GM23248 (cell line): ENCODE results near the gene MRPS26. TPM values are rescaled to one million over a fixed set of nuclear protein-coding genes. Genes with fewer than 3 reads are reported as not detected.

Experiments
- DNase-seq: peaks from one replicate; pipeline ENCODE4 v3.0.0-alpha.2; 2015
- H2AFZ ChIP-seq: fragments of 200-600 bp; sonication (generic); 2 replicates; pipeline ENCODE4 v1.6.1; 2016; ENCODE audit warnings: antibody characterized with exemption
- H3F3A ChIP-seq: fragments of 200-600 bp; sonication (generic); 2 replicates; pipeline ENCODE4 v1.6.1; 2016; ENCODE audit warnings: mild to moderate bottlenecking, antibody characterized with exemption, mixed run types; ENCODE audit not compliant: insufficient read depth
- H3K27ac ChIP-seq: fragments of 200-600 bp; sonication (generic); 2 replicates; pipeline ENCODE4 v1.5.1; 2016; ENCODE audit warnings: mild to moderate bottlenecking
- H3K27me3 ChIP-seq: fragments of 200-600 bp; sonication (generic); replicated peaks from 2 replicates; pipeline ENCODE4 v1.6.1; 2016; ENCODE audit warnings: mild to moderate bottlenecking; ENCODE audit not compliant: insufficient read depth
- H3K36me3 ChIP-seq: fragments of 200-600 bp; sonication (generic); 2 replicates; pipeline ENCODE4 v1.6.1; 2016; ENCODE audit warnings: low read depth, mild to moderate bottlenecking
- H3K4me1 ChIP-seq: fragments of 200-600 bp; sonication (generic); 2 replicates; pipeline ENCODE4 v1.6.1; 2016; ENCODE audit warnings: mild to moderate bottlenecking; ENCODE audit not compliant: insufficient read depth
- H3K4me2 ChIP-seq: fragments of 200-600 bp; sonication (generic); one replicate; pipeline ENCODE4 v1.6.1; 2016; ENCODE audit warnings: mild to moderate bottlenecking; ENCODE audit not compliant: unreplicated experiment
- H3K4me3 ChIP-seq: fragments of 200-600 bp; sonication (generic); 2 replicates; pipeline ENCODE4 v1.5.1; 2016; ENCODE audit warnings: mild to moderate bottlenecking
- H3K79me2 ChIP-seq: fragments of 200-600 bp; sonication (generic); 2 replicates; pipeline ENCODE4 v1.6.1; 2016; ENCODE audit warnings: mild to moderate bottlenecking; ENCODE audit not compliant: insufficient read depth
- H3K9ac ChIP-seq: fragments of 200-600 bp; sonication (generic); 2 replicates; pipeline ENCODE4 v1.6.1; 2016; ENCODE audit warnings: mild to moderate bottlenecking
- H3K9me2 ChIP-seq: fragments of 200-600 bp; sonication (generic); 2 replicates; pipeline ENCODE4 v1.6.1; 2016; ENCODE audit warnings: mixed run types, mild to moderate bottlenecking, moderate library complexity; ENCODE audit not compliant: insufficient read depth
- H3K9me3 ChIP-seq: fragments of 200-600 bp; sonication (generic); one replicate; pipeline ENCODE4 v1.6.1; 2017; ENCODE audit warnings: low read depth
- H4K20me1 ChIP-seq: fragments of 200-600 bp; sonication (generic); 2 replicates; pipeline ENCODE4 v1.6.0; 2016; ENCODE audit not compliant: insufficient read depth
- EZH2 ChIP-seq: fragments of 200-600 bp; sonication (generic); IDR thresholded peaks from 2 replicates; pipeline ENCODE4 v1.6.1; 2018; ENCODE audit warnings: antibody characterized with exemption, mild to moderate bottlenecking; ENCODE audit not compliant: insufficient read depth, poor library complexity, severe bottlenecking
- EZH2phosphoT487 ChIP-seq: fragments of 200-600 bp; sonication (generic); IDR thresholded peaks from 2 replicates; pipeline ENCODE4 v1.6.1; 2018; ENCODE audit warnings: antibody characterized with exemption, moderate library complexity, mild to moderate bottlenecking, low read depth; ENCODE audit not compliant: insufficient read depth
- WGBS, 2 experiments: methylation state at CpG; one replicate each; pipeline ENCODE4 v1.1.6; 2015 to 2017; ENCODE audit warnings: low lambda C conversion rate in 2 of 2, low coverage in 1 of 2; ENCODE audit errors: missing lambda C conversion rate in 2 of 2; 5-methylcytosine and 5-hydroxymethylcytosine counted together
- in situ Hi-C: fragments of 300-500 bp; cut with MboI; formaldehyde crosslinking; loops from 2 replicates; pipeline ENCODE4 v1.15.0; 2020
- polyA plus RNA-seq: library from polyadenylated mRNA; unstranded; fragments of >200 nt; fragmentation: Nextera tagmentation; extraction: Ambion mirVana; gene quantifications from 2 replicates; pipeline ENCODE4 v1.2.1, GENCODE V29; 2016
- total RNA-seq: library from RNA; depleted of rRNA; stranded (reverse); fragments of >200 nt; shearing (Covaris generic); gene quantifications from 2 replicates; pipeline ENCODE4 v1.2.3, GENCODE V29; 2014

MRPS26 gene
- total and polyA plus RNA-seq, 2 experiments from 2014 or later = 44.5 to 48.2 TPM

- peak; percentile 72 for DNase-seq
- in situ Hi-C loops = no loop called here
- Histone ChIP-seq H3K9me2 (no peaks in the 10 kb centered on the region), H2AFZ (no peak overlapping the region), H3K9ac (no peak overlapping the region), H3K36me3 (peaks cover 16% of the 10 kb centered on the region), H3K4me1 (peaks cover 7% of the 10 kb centered on the region), H4K20me1 (no peaks in the 10 kb centered on the region), H3K4me3 (no peak overlapping the region), H3K4me2 (no peak overlapping the region), H3K79me2 (no peaks in the 10 kb centered on the region), H3K27me3 (no peaks in the 10 kb centered on the region), H3K9me3 (no peaks in the 10 kb centered on the region), H3K27ac (no peak overlapping the region), H3F3A (peaks cover 12% of the 10 kb centered on the region)
- TF ChIP-seq EZH2 (no peak), EZH2phosphoT487 (no peak)
- 61 to 100% methylated on average over 1 of the region's 1 CpG for WGBS, 2 experiments
These were observed 34.7 kb upstream of the MRPS26 start for GRCh38 chr20:3010985-3011723.

- no peak overlapping the region for H3K4me3 ChIP-seq
- no peak overlapping the region for H2AFZ ChIP-seq
- H3K4me1 ChIP-seq = peaks cover 7% of the 10 kb centered on the region
- no peak for DNase-seq
- H3K9ac ChIP-seq = no peak overlapping the region
- WGBS, 2 experiments = 87% methylated on average over 3 of the region's 3 CpGs
- peaks cover 14% of the 10 kb centered on the region for H3K36me3 ChIP-seq
- H3K27me3 ChIP-seq = no peaks in the 10 kb centered on the region
- TF ChIP-seq EZH2phosphoT487 = no peak
- no peak for TF ChIP-seq EZH2
- H4K20me1 ChIP-seq = no peaks in the 10 kb centered on the region
- in situ Hi-C loops = no loop called here
- no peaks in the 10 kb centered on the region for H3K9me3 ChIP-seq
- peaks cover 12% of the 10 kb centered on the region for H3F3A ChIP-seq
- H3K79me2 ChIP-seq = no peaks in the 10 kb centered on the region
- no peak overlapping the region for H3K4me2 ChIP-seq
- no peak overlapping the region for H3K27ac ChIP-seq
- H3K9me2 ChIP-seq = no peaks in the 10 kb centered on the region
These were observed 34.1 kb upstream of the MRPS26 start for GRCh38 chr20:3011752-3012151.

DNA sequence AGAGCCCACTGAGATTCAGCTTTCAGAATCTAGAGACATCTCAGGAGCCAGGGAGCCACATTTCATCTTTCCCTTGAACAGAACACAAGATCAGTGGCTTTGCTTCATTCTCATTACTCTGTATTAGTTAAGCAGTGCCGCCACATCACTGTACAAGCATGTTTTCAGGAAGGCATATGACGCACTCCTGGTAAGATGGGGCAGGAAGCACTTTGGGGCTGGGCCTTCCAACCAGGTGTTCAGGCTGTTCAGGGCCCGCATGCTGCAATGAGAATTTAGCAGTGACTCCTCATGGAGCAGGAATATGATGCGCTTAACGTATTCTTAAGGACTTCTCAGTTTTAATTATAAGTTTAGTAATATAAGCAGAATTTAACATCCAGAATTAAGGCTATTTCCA lies 32.1 kb upstream of the MRPS26 start:
- peaks cover 7% of the 10 kb centered on the region for H3K4me1 ChIP-seq
- H3K4me2 ChIP-seq = no peak overlapping the region
- H3F3A ChIP-seq = peaks cover 12% of the 10 kb centered on the region
- in situ Hi-C loops = no loop called here
- TF ChIP-seq EZH2 (no peak), EZH2phosphoT487 (no peak)
- WGBS, 2 experiments = 97 to 99% methylated on average over 5 of the region's 5 CpGs
- H4K20me1 ChIP-seq = no peaks in the 10 kb centered on the region
- H3K4me3 ChIP-seq = no peak overlapping the region
- H2AFZ ChIP-seq = no peak overlapping the region
- H3K79me2 ChIP-seq = no peaks in the 10 kb centered on the region
- no peak overlapping the region for H3K27ac ChIP-seq
- DNase-seq = no peak
- H3K27me3 ChIP-seq = no peaks in the 10 kb centered on the region
- H3K36me3 ChIP-seq = no peaks in the 10 kb centered on the region
- H3K9me3 ChIP-seq = no peaks in the 10 kb centered on the region
- H3K9me2 ChIP-seq = no peaks in the 10 kb centered on the region
- no peak overlapping the region for H3K9ac ChIP-seq

GRCh38 chr20:3014179-3014578 lies 31.7 kb upstream of the MRPS26 start:
- 94 to 100% methylated on average over 7 of the region's 7 CpGs for WGBS, 2 experiments
- Histone ChIP-seq H3F3A (peaks cover 12% of the 10 kb centered on the region), H3K4me2 (no peak overlapping the region), H3K36me3 (no peaks in the 10 kb centered on the region), H3K4me3 (no peak overlapping the region), H3K27me3 (no peaks in the 10 kb centered on the region), H3K9me2 (no peaks in the 10 kb centered on the region), H3K9me3 (no peaks in the 10 kb centered on the region), H4K20me1 (no peaks in the 10 kb centered on the region), H3K4me1 (peaks cover 7% of the 10 kb centered on the region), H3K9ac (no peak overlapping the region), H3K79me2 (no peaks in the 10 kb centered on the region), H3K27ac (no peak overlapping the region), H2AFZ (no peak overlapping the region)
- no peak for TF ChIP-seq EZH2
- TF ChIP-seq EZH2phosphoT487 = no peak
- no peak for DNase-seq
- in situ Hi-C loops = no loop called here
